Upper lobe of right lung (tissue), 1 donor: ENCODE results near the gene THRAP3. TPM values are rescaled to one million over a fixed set of nuclear protein-coding genes. Genes with fewer than 3 reads are reported as not detected.

Source experiments
- ATAC-seq: fragments of 200-7000 bp; cut with Tn5 transposase; one replicate; pipeline ENCODE4 v1.9.1; 2020; ENCODE audit warnings: mild to moderate bottlenecking, moderate library complexity
- DNase-seq: peaks from one replicate; pipeline ENCODE4 v3.0.0-alpha.2; 2020
- H3K27ac ChIP-seq: fragments of 200-600 bp; one replicate; pipeline ENCODE4 v1.8.0; 2022
- H3K27me3 ChIP-seq: fragments of 200-600 bp; one replicate; pipeline ENCODE4 v1.8.0; 2022; ENCODE audit warnings: mild to moderate bottlenecking
- H3K36me3 ChIP-seq: fragments of 200-600 bp; one replicate; pipeline ENCODE4 v1.8.0; 2022
- H3K4me1 ChIP-seq: fragments of 200-600 bp; one replicate; pipeline ENCODE4 v1.8.0; 2022
- H3K4me3 ChIP-seq: fragments of 200-600 bp; one replicate; pipeline ENCODE4 v1.8.0; 2022; ENCODE audit warnings: mild to moderate bottlenecking
- H3K9me3 ChIP-seq: fragments of 200-600 bp; one replicate; pipeline ENCODE4 v1.8.0; 2022
- intact Hi-C: fragments of 100-400 bp; cut with DNase I; formaldehyde crosslinking; loops from one replicate; pipeline ENCODE4 v1.11.0; 2022
- total RNA-seq: library from RNA; stranded (reverse); fragmentation: NEBNext Ultra II Directional; extraction: Animal tissue kit (Norgen Biotek cat#: 25700); gene quantifications from one replicate; pipeline ENCODE4 v1.2.1, GENCODE V29; 2021
- TF ChIP-seq, protein P1 (sequence below): fragments of 200-600 bp; IDR thresholded peaks from one replicate; pipeline ENCODE4 v1.8.0; 2022; ENCODE audit warnings: antibody characterized with exemption
- donor health status: DM: no; HTN: yes; CAD: no; lungs with severe emphysema.

Gene THRAP3
- total RNA-seq, 1 donor from 2014 or later = 88.6 TPM

DNA sequence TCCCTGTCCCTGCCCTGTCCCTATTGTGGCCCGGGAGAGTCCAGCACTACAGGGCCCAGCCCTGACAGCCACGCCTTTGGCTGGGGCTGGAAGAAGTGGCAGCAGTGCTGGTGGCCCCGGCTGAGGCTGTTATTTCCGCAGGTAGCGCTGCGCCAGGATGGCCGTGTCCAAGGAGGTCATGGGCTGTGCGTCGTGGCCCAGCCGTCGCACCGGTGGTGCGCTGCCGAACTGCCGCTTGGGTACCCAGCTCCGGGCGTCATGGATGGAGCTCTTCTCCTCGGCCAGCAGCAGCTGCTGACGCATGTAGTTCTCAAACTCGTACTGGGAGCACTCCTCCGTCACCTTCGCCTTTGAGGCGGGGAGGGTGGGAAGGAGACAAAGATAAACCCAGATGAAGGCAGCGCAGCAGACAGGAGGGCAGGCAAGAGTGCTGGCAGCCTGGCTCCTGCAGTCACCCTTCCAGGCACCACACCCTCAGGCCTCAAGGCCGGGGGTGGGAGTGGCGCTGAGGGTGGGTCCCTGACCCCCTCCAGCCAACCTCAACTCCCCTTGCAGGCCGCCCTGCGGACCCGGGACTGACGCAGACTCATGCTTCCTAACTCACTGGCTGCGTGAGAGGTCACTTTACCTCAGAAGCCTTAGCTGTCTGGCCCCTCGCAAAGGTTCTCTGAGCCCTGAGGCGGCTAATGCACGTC is 117.5 kb downstream of the THRAP3 start:
- ATAC-seq (no peak), DNase-seq (no peak)
- H3K9me3 ChIP-seq = no peaks in the 10 kb centered on the region
- intact Hi-C loops = loop anchor here (10.0 kb wide), 1 partner anchor 83 kb away; no protein-coding TSS in a partner anchor
- TF ChIP-seq, protein P1, sequence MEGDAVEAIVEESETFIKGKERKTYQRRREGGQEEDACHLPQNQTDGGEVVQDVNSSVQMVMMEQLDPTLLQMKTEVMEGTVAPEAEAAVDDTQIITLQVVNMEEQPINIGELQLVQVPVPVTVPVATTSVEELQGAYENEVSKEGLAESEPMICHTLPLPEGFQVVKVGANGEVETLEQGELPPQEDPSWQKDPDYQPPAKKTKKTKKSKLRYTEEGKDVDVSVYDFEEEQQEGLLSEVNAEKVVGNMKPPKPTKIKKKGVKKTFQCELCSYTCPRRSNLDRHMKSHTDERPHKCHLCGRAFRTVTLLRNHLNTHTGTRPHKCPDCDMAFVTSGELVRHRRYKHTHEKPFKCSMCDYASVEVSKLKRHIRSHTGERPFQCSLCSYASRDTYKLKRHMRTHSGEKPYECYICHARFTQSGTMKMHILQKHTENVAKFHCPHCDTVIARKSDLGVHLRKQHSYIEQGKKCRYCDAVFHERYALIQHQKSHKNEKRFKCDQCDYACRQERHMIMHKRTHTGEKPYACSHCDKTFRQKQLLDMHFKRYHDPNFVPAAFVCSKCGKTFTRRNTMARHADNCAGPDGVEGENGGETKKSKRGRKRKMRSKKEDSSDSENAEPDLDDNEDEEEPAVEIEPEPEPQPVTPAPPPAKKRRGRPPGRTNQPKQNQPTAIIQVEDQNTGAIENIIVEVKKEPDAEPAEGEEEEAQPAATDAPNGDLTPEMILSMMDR = no peak
- no peak overlapping the region for H3K4me3 ChIP-seq
- H3K4me1 ChIP-seq = peaks cover 6% of the 10 kb centered on the region
- peaks cover 51% of the 10 kb centered on the region for H3K36me3 ChIP-seq
- H3K27me3 ChIP-seq = no peaks in the 10 kb centered on the region
- no peak overlapping the region for H3K27ac ChIP-seq

DNA sequence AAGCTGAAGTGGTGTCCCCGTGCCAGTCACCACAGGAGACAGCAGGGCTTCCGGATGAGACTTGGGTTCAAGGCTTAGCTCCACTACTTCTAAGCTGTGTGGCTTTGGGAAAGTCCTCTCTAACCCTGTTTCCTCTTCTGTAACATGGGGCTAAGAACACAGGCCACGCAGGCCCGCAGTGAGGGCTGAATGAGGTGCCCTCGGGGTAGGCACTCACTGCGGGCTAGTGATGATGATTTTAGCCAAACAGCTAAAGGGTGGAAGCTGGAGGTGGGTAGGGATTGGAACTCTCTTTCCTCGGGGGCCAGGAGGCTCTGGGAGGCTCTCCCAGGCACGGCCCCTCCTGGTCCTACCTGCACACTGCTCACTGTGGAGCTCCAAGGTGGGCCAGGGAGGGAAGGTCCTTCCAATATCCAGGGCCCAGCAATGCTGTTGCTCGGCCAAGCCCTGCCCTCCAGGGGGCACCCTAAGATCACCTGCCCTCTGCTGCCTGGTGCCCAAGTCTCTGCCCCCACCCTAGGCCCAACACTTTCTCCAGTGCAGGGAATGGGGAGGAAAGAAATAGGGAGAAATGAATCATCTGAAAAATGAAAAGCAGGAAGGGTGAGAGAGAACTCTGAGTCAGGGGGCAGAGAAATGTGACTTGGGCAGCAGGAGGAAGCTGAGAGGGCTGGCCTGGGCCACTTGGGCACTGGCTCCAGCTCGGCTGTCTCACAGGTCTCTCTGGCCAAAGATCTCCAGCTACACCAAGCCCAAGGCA is 118.4 kb downstream of the THRAP3 start:
- peak; percentile 75 for DNase-seq
- H3K36me3 ChIP-seq = peaks cover 59% of the 10 kb centered on the region
- H3K9me3 ChIP-seq = no peaks in the 10 kb centered on the region

DNA sequence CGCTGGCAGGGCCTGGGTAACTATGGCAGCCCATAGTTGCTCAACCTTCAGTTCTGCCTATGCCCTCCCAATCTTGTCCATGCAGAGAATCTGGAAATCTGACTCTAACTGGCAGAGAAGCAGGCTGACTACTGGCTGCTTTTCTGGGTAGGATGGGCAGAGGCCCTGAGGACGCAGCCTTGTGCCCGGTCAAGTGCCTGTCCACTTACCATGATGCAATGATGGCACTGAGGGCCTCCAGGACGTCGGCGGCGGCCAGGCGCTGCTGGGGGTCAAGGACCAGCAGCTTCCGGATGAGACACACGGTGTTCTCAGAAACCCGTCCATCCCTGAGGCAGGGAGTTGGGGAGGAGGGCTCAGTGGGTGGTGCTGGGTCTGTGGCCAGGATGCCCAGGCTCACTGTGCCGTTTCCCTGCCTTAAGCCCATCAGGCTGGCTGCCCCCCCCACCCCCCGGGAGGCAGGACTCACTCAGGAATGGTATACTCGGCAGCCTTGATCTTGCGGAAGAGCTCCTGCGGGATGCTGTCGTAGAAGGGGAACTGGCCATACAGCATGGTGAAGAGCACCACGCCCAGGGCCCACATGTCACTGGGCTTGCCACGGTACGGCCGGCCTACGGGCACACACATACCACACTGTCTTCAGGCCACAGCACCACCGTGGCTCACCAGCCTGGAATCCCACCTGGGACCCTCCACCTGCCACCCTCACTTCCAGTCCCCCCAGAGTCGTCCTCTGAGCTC is 119.6 kb downstream of the THRAP3 start:
- Histone ChIP-seq H3K27ac (no peak overlapping the region), H3K36me3 (peaks cover 71% of the 10 kb centered on the region), H3K4me3 (no peak overlapping the region), H3K4me1 (peaks cover under 1% of the 10 kb centered on the region), H3K27me3 (no peaks in the 10 kb centered on the region), H3K9me3 (no peaks in the 10 kb centered on the region)
- ATAC-seq (no peak), DNase-seq (no peak)
- TF ChIP-seq, protein P1 = no peak
- intact Hi-C loops = loop anchor here (10.0 kb wide), 1 partner anchor 81 kb away; no protein-coding TSS in a partner anchor

More for the DNA sequence above, 118.4 kb downstream of the THRAP3 start:
- Histone ChIP-seq H3K27ac (peak overlapping the region; percentile 37), H3K4me1 (peaks cover 6% of the 10 kb centered on the region), H3K4me3 (no peak overlapping the region), H3K27me3 (no peaks in the 10 kb centered on the region)
- intact Hi-C loops = loop anchor here (10.0 kb wide), 1 partner anchor 82 kb away; no protein-coding TSS in a partner anchor
- TF ChIP-seq, protein P1 = peak; percentile 72
- ATAC-seq = peak; percentile 78

DNA sequence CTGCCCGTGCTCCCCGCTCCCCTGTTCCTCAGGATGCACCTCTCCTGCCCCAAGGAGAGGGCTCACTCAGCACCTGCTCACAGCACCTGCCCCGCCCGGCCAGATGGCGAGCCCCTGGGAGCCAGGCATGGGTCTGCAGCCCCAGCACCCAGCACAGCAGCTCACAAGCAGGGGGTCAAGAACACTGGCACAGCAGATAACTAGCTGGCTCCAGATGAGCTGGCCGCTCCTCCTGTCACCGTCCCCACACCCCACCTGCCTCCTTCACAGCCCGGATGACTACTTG is 120.1 kb downstream of the THRAP3 start:
- intact Hi-C loops = loop anchor here (10.0 kb wide), 1 partner anchor 80 kb away; no protein-coding TSS in a partner anchor
- H3K4me1 ChIP-seq = peaks cover 6% of the 10 kb centered on the region
- H3K9me3 ChIP-seq = no peaks in the 10 kb centered on the region
- ATAC-seq = no peak
- TF ChIP-seq, protein P1 = no peak
- H3K27me3 ChIP-seq = no peaks in the 10 kb centered on the region
- H3K27ac ChIP-seq = no peak overlapping the region
- H3K4me3 ChIP-seq = no peak overlapping the region
- H3K36me3 ChIP-seq = peaks cover 77% of the 10 kb centered on the region
- DNase-seq = no peak

DNA sequence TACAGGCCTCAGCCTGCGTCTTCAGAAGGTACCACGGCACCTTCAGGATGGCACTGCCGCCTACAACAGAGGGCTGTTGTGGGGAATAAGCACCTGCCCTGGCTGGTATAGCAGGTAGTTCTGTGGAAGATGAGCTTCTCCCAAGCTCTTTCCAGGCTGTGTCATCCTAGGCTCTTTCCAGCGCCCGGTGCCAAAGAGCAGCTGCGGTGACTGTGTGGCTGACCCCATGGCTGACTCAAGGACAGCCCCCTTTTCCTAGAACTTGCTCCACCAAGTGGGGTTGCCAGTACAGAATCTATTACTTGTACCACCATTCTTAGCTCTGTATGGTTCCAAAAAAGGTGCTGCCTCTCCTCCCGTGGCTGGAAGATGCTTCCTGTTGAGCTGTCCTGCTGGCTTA is 121.1 kb downstream of the THRAP3 start:
- TF ChIP-seq, protein P1 = no peak
- intact Hi-C loops = loop anchor here (10.0 kb wide), 1 partner anchor 79 kb away; no protein-coding TSS in a partner anchor
- no peak for ATAC-seq
- Histone ChIP-seq H3K36me3 (peaks cover 73% of the 10 kb centered on the region), H3K4me3 (no peak overlapping the region), H3K27ac (no peak overlapping the region), H3K4me1 (peaks cover 16% of the 10 kb centered on the region), H3K9me3 (no peaks in the 10 kb centered on the region), H3K27me3 (no peaks in the 10 kb centered on the region)
- DNase-seq = no peak
